HFF-Myc (cell line): ENCODE results near the gene ACVR1.

Source experiments
- DNase-seq: peaks from one replicate; pipeline ENCODE4 v3.0.0-alpha.2; 2011; ENCODE audit warnings: low read depth; ENCODE audit errors: extremely low read depth
- H3K4me3 ChIP-seq: replicated peaks from 2 replicates; pipeline ENCODE4 v1.5.1; 2011; ENCODE audit warnings: low read depth, mild to moderate bottlenecking, control low read depth, low read length
- TF ChIP-seq, protein P1 (sequence below): IDR thresholded peaks from 2 replicates; pipeline ENCODE4 v1.5.1; 2012; ENCODE audit warnings: mild to moderate bottlenecking, low read depth, low read length, control low read depth; ENCODE audit errors: missing control alignments

ACVR1 gene

DNA sequence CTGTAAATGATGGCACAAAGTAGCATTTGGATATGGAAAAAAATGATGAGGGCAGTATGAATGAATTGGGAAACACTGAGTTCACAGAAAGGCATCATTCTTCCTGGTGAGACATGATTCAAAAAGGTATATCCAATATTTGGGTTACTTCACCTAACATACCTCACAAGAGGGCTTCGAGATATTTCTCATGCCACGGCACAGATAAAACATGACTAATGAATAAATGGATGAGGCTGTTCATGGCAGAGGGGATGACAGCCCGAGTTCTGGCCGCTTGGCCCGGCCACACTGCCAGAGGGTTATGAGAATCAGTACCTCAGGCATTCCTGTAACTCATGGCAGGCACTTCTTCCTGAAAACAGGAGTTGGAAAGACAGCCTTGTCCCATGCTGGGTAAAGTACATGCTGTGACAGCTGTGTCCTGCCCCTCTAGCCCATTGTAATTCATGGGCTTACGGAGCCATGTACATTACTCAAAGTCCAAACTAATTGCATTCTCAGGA lies 131.5 kb downstream of the ACVR1 start:
- TF ChIP-seq, protein P1, sequence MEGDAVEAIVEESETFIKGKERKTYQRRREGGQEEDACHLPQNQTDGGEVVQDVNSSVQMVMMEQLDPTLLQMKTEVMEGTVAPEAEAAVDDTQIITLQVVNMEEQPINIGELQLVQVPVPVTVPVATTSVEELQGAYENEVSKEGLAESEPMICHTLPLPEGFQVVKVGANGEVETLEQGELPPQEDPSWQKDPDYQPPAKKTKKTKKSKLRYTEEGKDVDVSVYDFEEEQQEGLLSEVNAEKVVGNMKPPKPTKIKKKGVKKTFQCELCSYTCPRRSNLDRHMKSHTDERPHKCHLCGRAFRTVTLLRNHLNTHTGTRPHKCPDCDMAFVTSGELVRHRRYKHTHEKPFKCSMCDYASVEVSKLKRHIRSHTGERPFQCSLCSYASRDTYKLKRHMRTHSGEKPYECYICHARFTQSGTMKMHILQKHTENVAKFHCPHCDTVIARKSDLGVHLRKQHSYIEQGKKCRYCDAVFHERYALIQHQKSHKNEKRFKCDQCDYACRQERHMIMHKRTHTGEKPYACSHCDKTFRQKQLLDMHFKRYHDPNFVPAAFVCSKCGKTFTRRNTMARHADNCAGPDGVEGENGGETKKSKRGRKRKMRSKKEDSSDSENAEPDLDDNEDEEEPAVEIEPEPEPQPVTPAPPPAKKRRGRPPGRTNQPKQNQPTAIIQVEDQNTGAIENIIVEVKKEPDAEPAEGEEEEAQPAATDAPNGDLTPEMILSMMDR, result no peak
- no peak for DNase-seq
- no peak overlapping the region for H3K4me3 ChIP-seq

DNA sequence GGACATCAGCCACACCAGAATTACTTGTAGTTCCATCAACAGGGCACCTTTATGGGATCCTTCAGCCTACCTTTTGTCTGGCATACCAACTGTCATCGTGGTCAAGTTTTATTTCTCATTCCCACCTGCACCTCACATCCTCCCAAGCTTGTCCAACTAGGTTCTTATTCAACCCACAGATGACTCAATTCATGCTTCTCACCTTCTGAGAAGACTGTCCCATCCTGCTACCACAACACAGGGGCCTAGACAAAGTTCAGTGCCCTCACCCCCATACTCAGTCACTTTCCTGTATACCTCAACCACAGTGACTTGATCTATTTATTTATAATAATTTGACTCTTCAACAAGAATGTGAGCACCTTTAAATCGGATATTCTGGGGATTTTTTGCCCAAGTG lies 133.1 kb downstream of the ACVR1 start:
- no peak for DNase-seq
- TF ChIP-seq, protein P1, result no peak
- H3K4me3 ChIP-seq, result no peak overlapping the region

DNA sequence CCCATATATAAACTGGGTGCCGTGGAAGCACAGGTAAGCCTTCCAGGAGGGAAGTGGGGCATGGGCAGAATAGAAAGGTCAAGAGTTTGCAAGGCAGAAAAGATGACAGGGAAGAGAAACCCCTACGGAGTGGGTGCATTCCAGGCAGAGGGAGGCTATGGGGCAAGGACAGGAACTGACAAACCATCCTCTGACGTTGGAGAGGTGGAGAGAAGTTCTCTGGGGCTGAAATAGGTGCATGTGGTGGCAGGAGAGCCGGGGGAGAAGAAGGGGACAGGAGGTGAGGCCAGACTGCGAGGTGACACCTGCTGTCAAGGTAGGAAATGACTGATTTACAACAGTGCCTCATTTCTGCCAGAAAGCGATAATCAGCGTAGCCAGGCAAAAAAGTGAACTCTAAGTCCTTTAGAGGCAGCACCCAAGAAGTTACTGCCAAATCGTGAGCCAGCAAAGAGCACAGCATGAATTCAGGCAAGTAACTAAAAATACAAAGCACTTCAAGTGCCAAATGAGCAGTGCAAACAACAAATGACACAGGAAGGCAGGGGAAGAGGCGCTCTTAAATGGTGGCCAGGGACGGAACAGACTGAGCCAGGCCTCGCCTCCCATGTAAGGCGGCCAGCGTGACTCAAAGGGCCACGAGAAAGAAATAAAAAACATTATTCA lies 134.2 kb downstream of the ACVR1 start:
- no peak overlapping the region for H3K4me3 ChIP-seq
- no peak for DNase-seq
- TF ChIP-seq, protein P1, result no peak

DNA sequence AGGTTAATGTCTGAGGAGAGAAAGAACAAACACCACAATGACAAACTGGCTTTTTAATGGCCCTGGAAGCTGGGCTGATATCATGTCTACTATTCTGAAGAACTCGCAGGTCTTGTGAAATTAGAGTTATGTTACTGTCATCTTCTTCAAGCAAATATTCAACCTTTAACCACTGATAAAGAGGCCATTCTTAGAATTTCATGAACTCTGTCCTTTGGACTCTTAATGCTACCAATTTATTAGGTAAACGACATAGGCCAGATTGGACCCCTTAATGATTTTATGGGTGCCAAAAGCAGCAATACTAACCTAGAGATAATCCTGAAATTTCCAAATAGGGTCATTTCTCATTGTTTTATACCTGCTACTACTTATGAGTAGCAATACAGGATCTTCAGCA lies 138.5 kb downstream of the ACVR1 start:
- DNase-seq, result no peak
- TF ChIP-seq, protein P1, result no peak
- no peak overlapping the region for H3K4me3 ChIP-seq

DNA sequence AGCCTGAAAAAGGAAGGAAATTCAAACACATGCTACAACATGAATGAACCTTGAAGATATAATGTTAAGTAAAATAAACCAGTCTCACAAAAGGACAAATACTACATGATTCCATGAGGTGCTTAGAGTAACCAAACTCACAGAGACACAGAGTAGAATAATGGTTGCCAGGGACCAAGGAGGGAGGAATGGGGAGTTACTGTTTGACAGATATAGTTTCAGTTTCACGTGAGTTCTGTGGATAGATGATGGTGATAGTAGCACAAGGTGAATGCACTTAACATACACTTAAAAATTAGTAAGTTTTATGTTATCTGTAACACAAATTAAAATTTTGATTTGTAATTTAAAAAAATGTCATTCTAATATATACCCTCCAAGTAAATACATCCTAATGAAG lies 140.6 kb downstream of the ACVR1 start:
- TF ChIP-seq, protein P1, result no peak
- no peak for DNase-seq
- H3K4me3 ChIP-seq, result no peak overlapping the region

DNA sequence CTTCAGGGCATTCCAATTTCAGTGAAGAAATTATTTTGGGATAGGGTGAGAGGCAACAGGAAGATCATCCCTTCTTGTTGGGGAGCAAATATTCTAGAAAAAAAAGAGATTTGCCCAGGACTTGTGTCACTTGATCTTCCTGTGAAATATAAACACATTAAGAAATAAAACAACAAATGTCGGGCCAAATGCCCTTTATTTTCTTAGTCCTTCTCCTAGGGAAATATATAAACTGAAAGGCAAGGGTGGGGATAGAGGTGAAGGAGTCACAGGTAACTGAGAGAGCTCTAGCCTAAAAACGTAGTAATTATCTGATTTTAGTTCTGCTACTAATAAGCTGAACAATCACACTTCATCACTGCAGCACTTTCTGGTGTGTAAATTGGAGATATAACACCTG lies 142.9 kb downstream of the ACVR1 start:
- DNase-seq, result no peak

More for the DNA sequence above, 142.9 kb downstream of the ACVR1 start:
- TF ChIP-seq, protein P1, result no peak
- no peak overlapping the region for H3K4me3 ChIP-seq
